ENCODE data around the gene RELB.

Gene RELB

DNA sequence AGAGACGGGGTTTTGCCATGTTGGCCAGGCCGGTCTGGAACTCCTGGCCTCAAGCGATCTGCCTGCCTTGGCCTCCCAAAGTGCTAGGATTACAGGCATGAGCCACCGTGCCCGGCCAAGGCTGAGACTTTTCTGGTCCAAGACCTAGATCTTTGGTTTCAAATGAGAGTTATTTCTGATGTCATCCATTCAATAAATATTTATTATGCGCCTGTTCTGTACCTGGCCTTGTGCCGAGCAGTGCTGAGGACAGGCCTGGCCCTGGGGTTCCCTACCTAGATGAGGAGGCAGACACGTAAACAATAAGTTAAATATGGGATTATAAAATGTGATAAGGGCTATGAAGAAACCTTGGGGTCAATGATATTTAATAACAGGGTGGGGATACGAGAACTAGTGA lies 4.5 kb downstream of the RELB start:
- H3K9ac ChIP-seq (ENCODE audit: low read depth, low read length): no peak overlapping the region
- H3K4me2 ChIP-seq (ENCODE audit: insufficient read depth, low read length): no peak overlapping the region
- peaks cover 9% of the 10 kb centered on the region; the same call in 1 of the 2 replicates for H4K20me1 ChIP-seq (ENCODE audit: insufficient read depth, low read length)
- DNase-seq (no peak), ATAC-seq (ENCODE audit: insufficient read depth, low read depth) (no peak)
- TF ChIP-seq, protein P1, sequence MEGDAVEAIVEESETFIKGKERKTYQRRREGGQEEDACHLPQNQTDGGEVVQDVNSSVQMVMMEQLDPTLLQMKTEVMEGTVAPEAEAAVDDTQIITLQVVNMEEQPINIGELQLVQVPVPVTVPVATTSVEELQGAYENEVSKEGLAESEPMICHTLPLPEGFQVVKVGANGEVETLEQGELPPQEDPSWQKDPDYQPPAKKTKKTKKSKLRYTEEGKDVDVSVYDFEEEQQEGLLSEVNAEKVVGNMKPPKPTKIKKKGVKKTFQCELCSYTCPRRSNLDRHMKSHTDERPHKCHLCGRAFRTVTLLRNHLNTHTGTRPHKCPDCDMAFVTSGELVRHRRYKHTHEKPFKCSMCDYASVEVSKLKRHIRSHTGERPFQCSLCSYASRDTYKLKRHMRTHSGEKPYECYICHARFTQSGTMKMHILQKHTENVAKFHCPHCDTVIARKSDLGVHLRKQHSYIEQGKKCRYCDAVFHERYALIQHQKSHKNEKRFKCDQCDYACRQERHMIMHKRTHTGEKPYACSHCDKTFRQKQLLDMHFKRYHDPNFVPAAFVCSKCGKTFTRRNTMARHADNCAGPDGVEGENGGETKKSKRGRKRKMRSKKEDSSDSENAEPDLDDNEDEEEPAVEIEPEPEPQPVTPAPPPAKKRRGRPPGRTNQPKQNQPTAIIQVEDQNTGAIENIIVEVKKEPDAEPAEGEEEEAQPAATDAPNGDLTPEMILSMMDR (IDR thresholded peaks at IDR 0.05; ENCODE audit: borderline replicate concordance, extremely low read depth, low read length, poor library complexity, severe bottlenecking): no peak
- TF ChIP-seq EZH2 (IDR thresholded peaks at IDR 0.05; ENCODE audit: borderline replicate concordance, low read depth, low read length, severe bottlenecking): no peak
- H3K4me3 ChIP-seq (ENCODE audit: low read depth in 1 of 2, low read length in 2 of 2): no peak overlapping the region
- H3K27me3 ChIP-seq (ENCODE audit: insufficient read depth, low read length, poor library complexity): no peaks in the 10 kb centered on the region
- H3K4me1 ChIP-seq (ENCODE audit: insufficient read depth, low read length): peaks cover 19% of the 10 kb centered on the region
- no peak overlapping the region for H2AFZ ChIP-seq (ENCODE audit: low read depth, low read length)
- H3K79me2 ChIP-seq (ENCODE audit: insufficient read depth, low read length): no peaks in the 10 kb centered on the region
- no peak overlapping the region for H3K27ac ChIP-seq (ENCODE audit: low read length)
- no peaks in the 10 kb centered on the region for H3K9me3 ChIP-seq (ENCODE audit: insufficient read depth, low read length, severe bottlenecking)
- no peaks in the 10 kb centered on the region for H3K36me3 ChIP-seq (ENCODE audit: insufficient read depth, low read length)

DNA sequence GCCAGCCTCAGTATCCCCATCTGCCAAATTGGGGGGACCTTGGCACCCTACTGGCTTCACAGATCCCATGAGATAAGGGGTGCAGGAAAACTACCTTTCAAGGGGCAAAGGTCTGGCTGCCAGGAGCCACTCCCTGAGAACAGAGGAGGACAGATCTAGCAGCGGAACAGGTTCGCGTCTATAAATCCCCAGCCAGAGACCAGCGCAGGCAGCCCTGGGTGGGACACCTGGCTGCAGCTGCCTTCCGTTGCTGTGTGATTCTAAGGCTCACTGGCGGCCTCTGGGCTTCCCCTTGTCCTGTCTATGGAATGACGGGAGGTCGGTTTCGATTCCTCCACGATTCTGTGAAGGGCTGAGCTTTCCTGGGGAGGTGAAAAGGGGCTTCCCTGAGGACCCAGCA lies 7.3 kb downstream of the RELB start:
- H3K4me2 ChIP-seq (ENCODE audit: insufficient read depth, low read length): no peak overlapping the region
- 0 out of 2 replicates have a peak, but pooled peaks cover 6% of the 10 kb centered on the region for H4K20me1 ChIP-seq (ENCODE audit: insufficient read depth, low read length)
- no peak overlapping the region for H3K9ac ChIP-seq (ENCODE audit: low read depth, low read length)
- no peaks in the 10 kb centered on the region for H3K9me3 ChIP-seq (ENCODE audit: insufficient read depth, low read length, severe bottlenecking)
- no peaks in the 10 kb centered on the region for H3K79me2 ChIP-seq (ENCODE audit: insufficient read depth, low read length)
- no peak overlapping the region for H2AFZ ChIP-seq (ENCODE audit: low read depth, low read length)
- no peaks in the 10 kb centered on the region for H3K36me3 ChIP-seq (ENCODE audit: insufficient read depth, low read length)
- no peak overlapping the region for H3K4me3 ChIP-seq (ENCODE audit: low read depth in 1 of 2, low read length in 2 of 2)
- no peaks in the 10 kb centered on the region for H3K4me1 ChIP-seq (ENCODE audit: insufficient read depth, low read length)
- DNase-seq: no peak
- TF ChIP-seq EZH2 (IDR thresholded peaks at IDR 0.05; ENCODE audit: borderline replicate concordance, low read depth, low read length, severe bottlenecking): no peak
- TF ChIP-seq, protein P1 (IDR thresholded peaks at IDR 0.05; ENCODE audit: borderline replicate concordance, extremely low read depth, low read length, poor library complexity, severe bottlenecking): no peak
- H3K27ac ChIP-seq (ENCODE audit: low read length): no peak overlapping the region
- no peaks in the 10 kb centered on the region for H3K27me3 ChIP-seq (ENCODE audit: insufficient read depth, low read length, poor library complexity)
- no peak for ATAC-seq (ENCODE audit: insufficient read depth, low read depth)

DNA sequence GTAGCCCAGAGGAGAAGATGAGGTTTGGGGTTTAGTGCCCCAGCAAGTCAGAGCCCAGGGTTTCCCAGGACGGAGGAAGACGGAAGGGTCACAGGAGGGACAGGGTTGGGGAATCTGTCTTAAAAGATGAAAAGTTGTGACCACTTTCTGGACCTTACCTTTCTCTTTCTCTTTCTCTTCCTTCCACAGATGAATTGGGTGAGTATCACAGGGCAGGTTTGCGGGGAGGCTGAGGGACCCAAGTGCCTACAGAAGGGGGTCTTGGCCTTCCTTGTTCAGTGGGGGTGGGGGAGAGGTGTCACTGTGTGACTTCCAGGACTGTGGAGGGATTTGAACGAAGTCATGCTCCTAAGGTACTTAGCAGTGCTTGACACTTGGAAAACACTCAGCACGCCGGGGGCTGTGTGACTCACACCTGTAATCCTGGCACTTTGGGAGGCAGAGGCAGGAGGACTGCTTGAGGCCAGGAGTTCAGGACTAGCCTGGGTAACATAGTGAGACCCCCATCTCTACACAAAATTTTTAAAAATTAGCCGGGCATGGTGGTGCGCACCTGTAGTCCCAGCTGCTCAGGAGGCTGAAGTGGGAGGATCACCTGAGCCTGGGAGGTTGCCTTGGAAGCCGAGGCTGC lies 8.5 kb downstream of the RELB start:
- no peak for ATAC-seq (ENCODE audit: insufficient read depth, low read depth)
- no peaks in the 10 kb centered on the region for H3K4me1 ChIP-seq (ENCODE audit: insufficient read depth, low read length)
- no peaks in the 10 kb centered on the region for H3K79me2 ChIP-seq (ENCODE audit: insufficient read depth, low read length)
- TF ChIP-seq EZH2 (IDR thresholded peaks at IDR 0.05; ENCODE audit: borderline replicate concordance, low read depth, low read length, severe bottlenecking): no peak
- TF ChIP-seq, protein P1 (IDR thresholded peaks at IDR 0.05; ENCODE audit: borderline replicate concordance, extremely low read depth, low read length, poor library complexity, severe bottlenecking): no peak
- no peak overlapping the region for H3K27ac ChIP-seq (ENCODE audit: low read length)
- no peak for DNase-seq
- H3K4me3 ChIP-seq (ENCODE audit: low read depth in 1 of 2, low read length in 2 of 2): no peak overlapping the region
- no peak overlapping the region for H2AFZ ChIP-seq (ENCODE audit: low read depth, low read length)
- no peaks in the 10 kb centered on the region for H3K9me3 ChIP-seq (ENCODE audit: insufficient read depth, low read length, severe bottlenecking)
- H3K27me3 ChIP-seq (ENCODE audit: insufficient read depth, low read length, poor library complexity): no peaks in the 10 kb centered on the region
- 0 out of 2 replicates have a peak, but pooled peaks cover 6% of the 10 kb centered on the region for H4K20me1 ChIP-seq (ENCODE audit: insufficient read depth, low read length)
- H3K9ac ChIP-seq (ENCODE audit: low read depth, low read length): no peak overlapping the region
- no peak overlapping the region for H3K4me2 ChIP-seq (ENCODE audit: insufficient read depth, low read length)
- no peaks in the 10 kb centered on the region for H3K36me3 ChIP-seq (ENCODE audit: insufficient read depth, low read length)
